Mesothelial cell of epicardium (in vitro differentiated cells): ENCODE measurements around the gene DLX1. TPM values are rescaled to one million over a fixed set of nuclear protein-coding genes. Genes with fewer than 3 reads are reported as not detected.

Experiments
- DNase-seq, 2 experiments: peaks; one replicate each; pipeline ENCODE4 v3.0.0; 2021; ENCODE audit warnings: low spot score in 2 of 2; ENCODE audit not compliant: unreplicated experiment in 2 of 2
- H3K27ac Mint-ChIP-seq: 2 replicates; pipeline ENCODE4 v1.8.0; 2021; ENCODE audit warnings: mixed read lengths
- H3K27me3 Mint-ChIP-seq: 2 replicates; pipeline ENCODE4 v1.8.0; 2021; ENCODE audit warnings: low read depth, mixed read lengths
- H3K36me3 Mint-ChIP-seq: 2 replicates; pipeline ENCODE4 v1.8.0; 2021; ENCODE audit warnings: mixed read lengths
- H3K4me1 Mint-ChIP-seq: 2 replicates; pipeline ENCODE4 v1.8.0; 2021; ENCODE audit warnings: mixed read lengths
- H3K4me3 Mint-ChIP-seq: 2 replicates; pipeline ENCODE4 v1.8.0; 2021; ENCODE audit warnings: mild to moderate bottlenecking, moderate library complexity, mixed read lengths
- H3K9me3 Mint-ChIP-seq: 2 replicates; pipeline ENCODE4 v1.8.0; 2021; ENCODE audit warnings: mixed read lengths
- total RNA-seq: library from RNA; stranded (reverse); gene quantifications from 3 replicates; pipeline ENCODE4 v1.2.1, GENCODE V29; 2021
- TF ChIP-seq, protein P1 (sequence below): fragments of 200-600 bp; sonication (generic); IDR thresholded peaks from one replicate; pipeline ENCODE4 v1.5.0; 2021; ENCODE audit warnings: antibody characterized with exemption; ENCODE audit not compliant: unreplicated experiment

Gene DLX1
- total RNA-seq, 1 donor from 2014 or later = 5.9 TPM

DNA sequence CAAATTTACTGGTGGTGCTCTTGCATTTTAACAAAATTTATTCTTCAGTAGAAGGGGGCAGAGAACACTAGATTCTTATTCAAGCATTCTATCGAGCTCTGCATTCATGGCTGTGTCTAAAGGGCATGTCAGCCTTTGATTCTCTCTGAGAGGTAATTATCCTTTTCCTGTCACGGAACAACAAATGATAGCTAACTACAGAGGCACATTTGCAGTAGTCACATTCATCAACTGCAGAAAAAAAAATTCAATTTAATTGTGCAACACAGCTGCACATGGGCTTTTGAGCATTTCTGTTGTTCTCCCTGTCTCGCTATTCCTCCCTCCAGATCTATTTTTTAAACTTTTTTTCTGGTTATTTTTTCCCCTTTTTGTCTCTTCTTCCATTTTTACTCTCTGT, 13.0 kb upstream of the DLX1 start:
- Mint-ChIP-seq H3K4me3 (no peak overlapping the region), H3K27me3 (peaks cover 16% of the 10 kb centered on the region), H3K4me1 (peaks cover 12% of the 10 kb centered on the region), H3K36me3 (peaks cover 2% of the 10 kb centered on the region), H3K27ac (no peak overlapping the region), H3K9me3 (no peaks in the 10 kb centered on the region)
- TF ChIP-seq, protein P1, sequence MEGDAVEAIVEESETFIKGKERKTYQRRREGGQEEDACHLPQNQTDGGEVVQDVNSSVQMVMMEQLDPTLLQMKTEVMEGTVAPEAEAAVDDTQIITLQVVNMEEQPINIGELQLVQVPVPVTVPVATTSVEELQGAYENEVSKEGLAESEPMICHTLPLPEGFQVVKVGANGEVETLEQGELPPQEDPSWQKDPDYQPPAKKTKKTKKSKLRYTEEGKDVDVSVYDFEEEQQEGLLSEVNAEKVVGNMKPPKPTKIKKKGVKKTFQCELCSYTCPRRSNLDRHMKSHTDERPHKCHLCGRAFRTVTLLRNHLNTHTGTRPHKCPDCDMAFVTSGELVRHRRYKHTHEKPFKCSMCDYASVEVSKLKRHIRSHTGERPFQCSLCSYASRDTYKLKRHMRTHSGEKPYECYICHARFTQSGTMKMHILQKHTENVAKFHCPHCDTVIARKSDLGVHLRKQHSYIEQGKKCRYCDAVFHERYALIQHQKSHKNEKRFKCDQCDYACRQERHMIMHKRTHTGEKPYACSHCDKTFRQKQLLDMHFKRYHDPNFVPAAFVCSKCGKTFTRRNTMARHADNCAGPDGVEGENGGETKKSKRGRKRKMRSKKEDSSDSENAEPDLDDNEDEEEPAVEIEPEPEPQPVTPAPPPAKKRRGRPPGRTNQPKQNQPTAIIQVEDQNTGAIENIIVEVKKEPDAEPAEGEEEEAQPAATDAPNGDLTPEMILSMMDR = no peak
- no peak for DNase-seq

DNA sequence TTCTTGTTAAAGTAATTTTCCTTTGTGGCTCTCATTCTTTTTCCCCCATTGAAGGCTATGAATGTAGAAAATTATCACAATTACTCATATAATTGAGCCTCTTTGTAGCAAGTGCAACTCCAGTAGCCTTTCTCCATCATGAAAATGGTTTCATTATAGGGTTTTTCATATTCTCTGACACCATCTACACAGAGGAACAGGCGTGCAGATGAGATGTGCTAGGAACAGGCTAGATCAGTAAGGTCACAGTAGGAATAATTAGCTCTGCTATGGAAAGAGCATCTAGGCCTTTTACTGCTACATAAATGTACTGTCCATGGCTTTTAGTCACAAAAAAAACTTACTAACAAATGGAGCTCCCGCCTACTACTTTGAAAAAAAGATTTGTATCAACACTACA, 12.6 kb upstream of the DLX1 start:
- H3K27me3 Mint-ChIP-seq = peaks cover 18% of the 10 kb centered on the region
- DNase-seq = no peak
- peaks cover 2% of the 10 kb centered on the region for H3K36me3 Mint-ChIP-seq
- H3K27ac Mint-ChIP-seq = no peak overlapping the region
- H3K9me3 Mint-ChIP-seq = no peaks in the 10 kb centered on the region
- no peak overlapping the region for H3K4me3 Mint-ChIP-seq
- H3K4me1 Mint-ChIP-seq = peaks cover 12% of the 10 kb centered on the region
- TF ChIP-seq, protein P1 = no peak

DNA sequence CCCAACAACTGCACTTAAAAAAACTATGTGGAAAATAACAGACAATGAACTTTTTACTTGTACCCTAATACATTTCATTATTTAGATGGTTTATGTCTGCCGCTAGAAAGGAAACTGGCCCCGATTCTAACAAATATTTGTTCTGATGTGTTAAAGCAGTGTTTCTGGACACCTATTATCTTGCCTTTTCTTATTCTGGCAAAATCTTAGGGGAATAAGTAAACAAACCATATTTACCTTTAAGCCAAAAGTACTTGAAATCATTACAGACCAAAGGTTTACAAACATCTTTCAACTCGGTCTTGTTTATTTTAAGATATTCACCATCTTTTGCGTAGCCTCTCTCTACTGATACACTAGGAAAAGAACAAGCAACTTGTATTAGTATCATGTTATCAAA, 11.8 kb upstream of the DLX1 start:
- Mint-ChIP-seq H3K27me3 (peaks cover 26% of the 10 kb centered on the region), H3K4me1 (peaks cover 12% of the 10 kb centered on the region)

DNA sequence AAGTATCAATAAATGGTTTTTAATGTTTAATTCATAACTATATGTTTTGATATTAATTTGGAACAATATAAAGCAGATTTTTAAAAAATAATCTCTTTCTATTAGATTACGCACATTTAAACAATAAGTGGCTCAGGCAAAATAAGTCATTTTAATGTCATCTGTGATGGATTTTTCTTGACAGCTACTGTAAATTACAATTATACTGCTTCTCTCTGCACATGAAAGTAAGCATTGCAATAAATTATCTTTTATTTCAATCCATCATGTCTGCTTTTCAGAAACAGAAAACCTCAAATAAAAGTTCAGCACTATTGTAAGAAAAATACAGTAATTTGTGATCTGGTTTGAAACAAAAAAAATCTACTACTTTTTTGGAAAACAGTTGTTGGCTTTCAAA, 11.1 kb upstream of the DLX1 start:
- peaks cover 33% of the 10 kb centered on the region for H3K27me3 Mint-ChIP-seq

More for the DNA sequence above, 11.8 kb upstream of the DLX1 start:
- no peak for DNase-seq
- TF ChIP-seq, protein P1 = no peak
- Mint-ChIP-seq H3K4me3 (no peak overlapping the region), H3K27ac (no peak overlapping the region), H3K9me3 (no peaks in the 10 kb centered on the region), H3K36me3 (peaks cover 2% of the 10 kb centered on the region)

DNA sequence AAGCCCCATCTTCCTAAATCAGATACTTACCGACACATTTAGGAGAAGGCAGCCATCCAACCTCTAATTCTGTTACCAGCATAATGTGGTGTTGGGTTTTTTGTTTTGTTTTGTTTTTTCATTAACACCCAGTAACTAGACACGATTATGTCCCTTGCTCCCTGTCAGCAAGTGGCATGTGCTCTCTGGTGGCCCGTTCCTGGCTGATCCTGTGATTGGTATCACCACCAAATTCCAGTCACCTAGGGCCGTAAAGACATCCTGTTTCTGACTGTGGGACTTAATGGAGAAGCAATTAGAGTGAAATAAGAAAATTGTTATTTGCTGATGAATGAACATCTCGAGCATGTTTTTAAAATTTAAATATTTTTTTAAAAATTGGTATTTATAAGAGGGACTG, 5.9 kb upstream of the DLX1 start:
- no peak for DNase-seq
- TF ChIP-seq, protein P1 = no peak
- H3K9me3 Mint-ChIP-seq = no peaks in the 10 kb centered on the region
- no peak overlapping the region for H3K4me3 Mint-ChIP-seq
- no peak overlapping the region for H3K27ac Mint-ChIP-seq
- H3K36me3 Mint-ChIP-seq = peaks cover 5% of the 10 kb centered on the region
- H3K27me3 Mint-ChIP-seq = peaks cover 85% of the 10 kb centered on the region
- H3K4me1 Mint-ChIP-seq = peaks cover 22% of the 10 kb centered on the region

More for the DNA sequence above, 11.1 kb upstream of the DLX1 start:
- Mint-ChIP-seq H3K36me3 (no peaks in the 10 kb centered on the region), H3K4me1 (peaks cover 12% of the 10 kb centered on the region), H3K9me3 (no peaks in the 10 kb centered on the region), H3K27ac (no peak overlapping the region), H3K4me3 (no peak overlapping the region)
- TF ChIP-seq, protein P1 = no peak
- no peak for DNase-seq
